Prostate gland (tissue), 2 donors: Measurements from ENCODE around the gene ATP23. TPM values are rescaled to one million over a fixed set of nuclear protein-coding genes. Genes with fewer than 3 reads are reported as not detected.

ENCODE experiments used
- DNase-seq: peaks from one replicate; pipeline ENCODE4 v3.0.0-alpha.2; 2019; ENCODE audit warnings: low spot score
- H3K27ac ChIP-seq, 2 donors: fragments of 200-600 bp; sonication (generic); 2 replicates each; pipeline ENCODE4 v1.5.1; 2017 to 2019
- H3K27me3 ChIP-seq: fragments of 200-600 bp; sonication (generic); replicated peaks from 2 replicates; pipeline ENCODE4 v1.5.1; 2019; ENCODE audit not compliant: insufficient read depth
- H3K36me3 ChIP-seq, 2 donors: fragments of 200-600 bp; sonication (generic); 1 replicate in 1 of 2; 2 replicates in 1 of 2; pipeline versions ENCODE4 v1.5.1 to v1.8.1; 2017 to 2019
- H3K4me1 ChIP-seq: fragments of 200-600 bp; sonication (generic); replicated peaks from 2 replicates; pipeline ENCODE4 v1.5.1; 2019
- H3K4me3 ChIP-seq, 2 donors: fragments of 200-600 bp; sonication (generic); 2 replicates each; pipeline ENCODE4 v1.5.1; 2017 to 2019
- H3K9me3 ChIP-seq: fragments of 200-600 bp; sonication (generic); 2 replicates; pipeline ENCODE4 v1.5.1; 2017
- POLR2A ChIP-seq: fragments of 450-650 bp; IDR thresholded peaks from one replicate; pipeline ENCODE4 v1.6.1; 2016; ENCODE audit warnings: antibody characterized with exemption, mild to moderate bottlenecking
- POLR2AphosphoS5 ChIP-seq: sonication (generic); formaldehyde crosslinking; IDR thresholded peaks from one replicate; pipeline ENCODE4 v1.6.1; 2017; ENCODE audit warnings: antibody characterized with exemption
- WGBS: methylation state at CpG from one replicate; pipeline ENCODE4 v1.1.5; 2018; 5-methylcytosine and 5-hydroxymethylcytosine counted together
- intact Hi-C: fragments of 100-400 bp; cut with DNase I; formaldehyde crosslinking; loops from one replicate; pipeline ENCODE4 v1.14.2; 2022
- total RNA-seq, 2 donors: library from RNA; depleted of rRNA; stranded (reverse); fragments of >200 nt; gene quantifications; one replicate each; pipeline ENCODE4 v1.1.0, GENCODE V29; 2016
- TF ChIP-seq, protein P1 (sequence below), 4 experiments: fragments of 200-600 bp in 2 of 4; fragments of 450-650 bp in 2 of 4; sonication (generic) in 2 of 4; IDR thresholded peaks; 1 replicate in 3 of 4; 2 replicates in 1 of 4; pipeline ENCODE4 v1.5.1; 2016 to 2019; ENCODE audit warnings: antibody characterized with exemption in 4 of 4, mild to moderate bottlenecking in 2 of 4, moderate library complexity in 2 of 4

The ATP23 gene
- total RNA-seq, 2 donors from 2014 or later: 8.0 to 15.0 TPM

DNA sequence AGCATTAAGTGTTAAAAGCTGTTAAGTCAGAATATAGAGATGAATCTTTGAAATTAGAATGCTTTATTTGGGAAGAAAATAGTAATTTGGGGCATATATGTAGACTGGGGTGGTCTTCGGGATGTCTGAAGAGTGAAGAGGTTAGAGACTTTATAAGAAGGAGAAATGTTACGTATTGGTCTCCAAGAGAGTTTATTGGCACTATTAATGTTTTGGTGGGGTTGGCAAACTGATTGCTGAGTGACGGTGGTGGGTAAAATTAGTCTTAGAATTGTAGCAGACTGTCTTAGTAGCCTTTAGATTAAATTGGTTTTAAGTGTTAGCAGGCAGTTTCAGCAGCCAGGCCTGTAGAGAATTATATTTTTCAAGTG is 4.9 kb upstream of the ATP23 start:
- DNase-seq: no peak
- no peaks in the 10 kb centered on the region for H3K27me3 ChIP-seq
- H3K4me1 ChIP-seq: no peaks in the 10 kb centered on the region
- TF ChIP-seq POLR2AphosphoS5 (no peak), POLR2A (no peak)
- TF ChIP-seq, protein P1, sequence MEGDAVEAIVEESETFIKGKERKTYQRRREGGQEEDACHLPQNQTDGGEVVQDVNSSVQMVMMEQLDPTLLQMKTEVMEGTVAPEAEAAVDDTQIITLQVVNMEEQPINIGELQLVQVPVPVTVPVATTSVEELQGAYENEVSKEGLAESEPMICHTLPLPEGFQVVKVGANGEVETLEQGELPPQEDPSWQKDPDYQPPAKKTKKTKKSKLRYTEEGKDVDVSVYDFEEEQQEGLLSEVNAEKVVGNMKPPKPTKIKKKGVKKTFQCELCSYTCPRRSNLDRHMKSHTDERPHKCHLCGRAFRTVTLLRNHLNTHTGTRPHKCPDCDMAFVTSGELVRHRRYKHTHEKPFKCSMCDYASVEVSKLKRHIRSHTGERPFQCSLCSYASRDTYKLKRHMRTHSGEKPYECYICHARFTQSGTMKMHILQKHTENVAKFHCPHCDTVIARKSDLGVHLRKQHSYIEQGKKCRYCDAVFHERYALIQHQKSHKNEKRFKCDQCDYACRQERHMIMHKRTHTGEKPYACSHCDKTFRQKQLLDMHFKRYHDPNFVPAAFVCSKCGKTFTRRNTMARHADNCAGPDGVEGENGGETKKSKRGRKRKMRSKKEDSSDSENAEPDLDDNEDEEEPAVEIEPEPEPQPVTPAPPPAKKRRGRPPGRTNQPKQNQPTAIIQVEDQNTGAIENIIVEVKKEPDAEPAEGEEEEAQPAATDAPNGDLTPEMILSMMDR (IDR thresholded peaks at IDR 0.05): no peak
- H3K27ac ChIP-seq: peak overlapping the region; percentile 61 to 66
- H3K4me3 ChIP-seq: peak overlapping the region; percentile 56 to 64
- intact Hi-C loops: no loop called here
- no peaks in the 10 kb centered on the region for H3K9me3 ChIP-seq
- H3K36me3 ChIP-seq: no peaks in the 10 kb centered on the region
- WGBS: 70% methylated on average over 3 of the region's 3 CpGs

DNA sequence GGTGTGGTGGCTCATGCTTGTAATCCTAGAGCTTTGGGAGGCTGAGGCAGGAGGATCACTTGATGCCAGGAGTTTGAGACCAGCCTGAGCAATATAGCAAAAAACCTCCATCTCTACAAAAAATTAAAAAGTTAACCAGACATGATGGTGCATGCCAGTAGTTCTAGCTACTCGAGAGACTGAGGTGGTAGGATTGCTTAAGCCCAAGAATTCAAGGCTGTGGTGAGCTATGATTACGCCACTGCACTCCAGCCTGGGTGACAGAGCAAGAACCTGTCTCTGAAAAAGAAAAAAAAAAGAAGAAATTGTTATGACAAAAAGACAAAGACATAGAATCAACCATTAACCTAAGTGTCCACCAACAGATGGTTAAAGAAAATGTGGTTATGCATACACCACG is 2.1 kb upstream of the ATP23 start:
- intact Hi-C loops: no loop called here
- Histone ChIP-seq H3K36me3 (no peaks in the 10 kb centered on the region), H3K27ac (no peak overlapping the region), H3K27me3 (no peaks in the 10 kb centered on the region), H3K4me1 (no peaks in the 10 kb centered on the region), H3K4me3 (no peak overlapping the region), H3K9me3 (no peaks in the 10 kb centered on the region)
- DNase-seq: no peak
- TF ChIP-seq POLR2AphosphoS5: no peak
- TF ChIP-seq, protein P1 (IDR thresholded peaks at IDR 0.05): no peak
- no peak for TF ChIP-seq POLR2A
- WGBS: 83% methylated on average over 3 of the region's 3 CpGs

DNA sequence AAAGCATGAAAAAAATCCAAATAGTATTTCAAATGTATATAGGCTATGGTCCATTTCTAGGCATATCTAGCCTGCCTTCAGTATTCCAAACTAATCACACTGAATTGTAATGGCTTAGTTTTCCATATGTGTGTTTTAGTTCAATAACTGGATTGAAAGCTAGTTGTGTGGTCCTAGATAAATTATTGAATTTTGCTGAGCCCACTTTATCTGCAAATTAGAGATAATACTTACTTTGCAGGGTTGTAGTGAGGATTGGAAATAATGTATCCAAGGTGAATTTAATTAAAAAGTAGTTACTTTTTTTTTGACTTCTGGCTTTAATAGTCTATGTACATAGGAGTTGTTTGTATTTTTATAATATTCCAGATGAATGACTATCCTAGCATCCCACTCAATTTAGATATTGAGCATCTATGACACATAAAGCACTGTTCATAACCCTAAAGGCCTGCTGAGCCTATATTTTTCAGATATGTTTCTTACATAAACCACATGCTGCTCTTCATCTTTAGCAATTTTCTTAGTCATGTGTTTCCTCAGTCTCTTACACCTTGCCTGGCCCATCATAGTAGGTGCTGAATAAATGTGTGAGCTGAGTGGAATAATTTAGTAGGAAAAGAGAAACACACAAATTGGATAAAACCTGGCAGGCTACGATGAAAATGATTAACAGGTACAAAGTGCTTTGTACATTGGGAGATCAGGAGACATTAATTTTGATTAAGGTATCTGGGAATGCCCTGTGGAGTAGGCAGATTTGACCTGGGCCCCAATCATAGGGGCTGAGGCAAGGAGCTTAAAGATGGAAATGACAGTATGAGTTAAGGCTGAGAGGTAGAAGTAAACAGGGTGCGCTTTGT is 1.1 kb upstream of the ATP23 start:
- TF ChIP-seq POLR2AphosphoS5 (no peak), POLR2A (no peak)
- TF ChIP-seq, protein P1 (IDR thresholded peaks at IDR 0.05): no peak
- intact Hi-C loops: no loop called here
- Histone ChIP-seq H3K4me3 (peak overlapping the region in 1 of 2 donors; percentile 36), H3K27ac (peak overlapping the region; percentile 77 to 84), H3K4me1 (no peaks in the 10 kb centered on the region), H3K27me3 (no peaks in the 10 kb centered on the region), H3K36me3 (no peaks in the 10 kb centered on the region), H3K9me3 (no peaks in the 10 kb centered on the region)
- WGBS: 73% methylated on average over 2 of the region's 2 CpGs
- no peak for DNase-seq

DNA sequence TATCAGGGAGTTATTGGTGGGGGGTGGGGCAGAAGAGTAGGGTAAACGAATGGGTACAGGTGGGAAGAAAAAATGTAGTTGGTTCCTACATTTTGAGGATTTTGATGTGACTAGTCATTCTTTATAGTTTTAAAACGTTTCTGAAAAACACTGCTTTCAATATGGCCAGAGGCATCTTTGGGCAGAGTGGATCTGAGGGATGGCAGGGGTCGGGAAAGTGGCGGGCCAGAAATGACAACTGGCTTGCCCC is 527 bp upstream of the ATP23 start:
- H3K36me3 ChIP-seq: no peaks in the 10 kb centered on the region
- no peak for DNase-seq
- peak overlapping the region; percentile 77 to 84 for H3K27ac ChIP-seq
- WGBS: 4% methylated on average over 4 of the region's 4 CpGs
- H3K4me3 ChIP-seq: peak overlapping the region; percentile 36 to 48
- H3K27me3 ChIP-seq: no peaks in the 10 kb centered on the region
- H3K4me1 ChIP-seq: no peaks in the 10 kb centered on the region
- intact Hi-C loops: no loop called here
- TF ChIP-seq POLR2A (no peak), POLR2AphosphoS5 (no peak)
- TF ChIP-seq, protein P1 (IDR thresholded peaks at IDR 0.05): no peak
- H3K9me3 ChIP-seq: no peaks in the 10 kb centered on the region

DNA sequence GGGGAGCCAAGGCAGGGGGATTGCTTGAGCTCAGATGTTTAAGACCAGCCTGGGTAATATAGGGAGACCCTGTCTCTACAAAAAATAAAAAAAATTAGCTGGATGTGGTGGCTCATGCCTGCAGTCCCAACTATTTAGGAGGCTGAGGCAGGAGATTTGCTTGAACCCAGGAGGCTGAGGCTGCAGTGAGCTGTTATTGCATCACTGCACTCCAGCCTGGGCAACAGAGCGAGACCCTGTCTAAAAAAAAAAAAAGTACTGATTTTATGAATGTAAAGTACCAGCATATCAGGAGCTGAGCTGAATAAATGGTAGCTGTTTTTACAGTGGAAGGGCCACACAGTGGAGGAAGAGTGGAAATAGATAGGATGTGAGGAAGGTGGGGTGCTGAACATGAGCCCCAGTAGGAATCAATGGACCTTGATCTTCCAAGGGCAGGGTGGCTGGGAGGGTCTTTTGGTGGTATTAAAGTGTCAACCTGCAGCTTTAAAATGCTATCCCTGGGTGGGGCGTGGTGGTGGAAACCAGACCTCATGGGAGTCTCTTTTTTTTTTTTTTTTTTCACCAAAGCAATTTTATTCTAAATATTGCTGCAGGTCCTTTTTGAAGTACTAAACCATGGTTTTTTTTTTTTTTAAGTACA is 2.2 kb downstream of the ATP23 start:
- Histone ChIP-seq H3K27ac (no peak overlapping the region), H3K27me3 (no peaks in the 10 kb centered on the region), H3K4me1 (no peaks in the 10 kb centered on the region), H3K4me3 (no peak overlapping the region), H3K36me3 (no peaks in the 10 kb centered on the region), H3K9me3 (no peaks in the 10 kb centered on the region)
- WGBS: 94% methylated on average over 2 of the region's 2 CpGs
- TF ChIP-seq, protein P1 (IDR thresholded peaks at IDR 0.05): no peak
- TF ChIP-seq POLR2AphosphoS5 (no peak), POLR2A (no peak)
- intact Hi-C loops: no loop called here
- DNase-seq: no peak
